A549 (cell line): ENCODE results near the gene CNOT9. TPM values are rescaled to one million over a fixed set of nuclear protein-coding genes. Genes with fewer than 3 reads are reported as not detected.

ENCODE experiments used
- ATAC-seq, 2 experiments: fragments of 200-7000 bp in 1 of 2; fragments of >200 bp in 1 of 2; cut with Nextera tagmentation in 1 of 2; cut with Tn5 transposase in 1 of 2; 3 replicates each; pipeline versions ENCODE4 v1.8.0 to v1.9.1; 2018 to 2020; ENCODE audit warnings: mild to moderate bottlenecking in 1 of 2, moderate library complexity in 1 of 2
- CTCF ChIA-PET: fragments of 300-600 bp; sonication (Branson Sonifier 250); formaldehyde crosslinking; extraction: SDS; loops from one replicate; lab custom pipeline; 2021; ENCODE audit warnings: antibody characterized with exemption, inconsistent platforms; lab: Yijun Ruan, JAX
- POLR2A ChIA-PET: fragments of 350-600 bp; formaldehyde crosslinking; extraction: SDS; loops from one replicate; lab custom pipeline; 2021; ENCODE audit warnings: antibody characterized with exemption, inconsistent platforms; lab: Yijun Ruan, JAX
- DNase-seq, 2 experiments: peaks; one replicate each; pipeline versions ENCODE4 v3.0.0 to v3.0.0-alpha.2; 2011 to 2016; ENCODE audit warnings: low read depth in 1 of 2, low spot score in 1 of 2
- FAIRE-seq: peaks from 2 replicates; lab custom pipeline; 2011; peaks lifted over from hg19 to GRCh38; lab: Jason Lieb, UNC
- H3K27ac ChIP-seq, 2 experiments: fragments of >200 bp; sonication (Bioruptor Twin); formaldehyde crosslinking; 3 replicates each; pipeline ENCODE4 v1.5.1; 2016 to 2017
- H3K4me1 ChIP-seq: fragments of >200 bp; sonication (Bioruptor Twin); formaldehyde crosslinking; 3 replicates; pipeline ENCODE4 v1.6.1; 2016
- H3K4me2 ChIP-seq: fragments of >200 bp; sonication (Bioruptor Twin); formaldehyde crosslinking; 3 replicates; pipeline ENCODE4 v1.6.1; 2016
- H3K4me3 ChIP-seq: fragments of >200 bp; sonication (Bioruptor Twin); formaldehyde crosslinking; 3 replicates; pipeline ENCODE4 v1.5.1; 2016
- H3K9me3 ChIP-seq: fragments of >200 bp; sonication (Bioruptor Twin); formaldehyde crosslinking; 3 replicates; pipeline ENCODE4 v1.6.1; 2016
- BHLHE40 ChIP-seq: IDR thresholded peaks from 2 replicates; pipeline ENCODE4 v1.6.1; 2012; ENCODE audit warnings: low read depth, low read length, inconsistent platforms
- CBX8 ChIP-seq: fragments of 200-600 bp; sonication (generic); IDR thresholded peaks from 2 replicates; pipeline ENCODE4 v1.6.1; 2016
- EP300 ChIP-seq, 2 experiments: fragments of >200 bp; sonication (Bioruptor Twin); formaldehyde crosslinking; IDR thresholded peaks; 2 replicates in 1 of 2; 3 replicates in 1 of 2; pipeline ENCODE4 v1.6.1; 2016 to 2017
- FOSL2 ChIP-seq, 2 experiments: fragments of 450-650 bp in 1 of 2; fragments of >200 bp in 1 of 2; sonication (Bioruptor Twin) in 1 of 2; formaldehyde crosslinking; IDR thresholded peaks; 2 replicates each; pipeline versions ENCODE4 v1.5.0 to v1.6.1; 2016 to 2020; ENCODE audit warnings: mild to moderate bottlenecking in 1 of 2, moderate library complexity in 1 of 2
- FOXS1 ChIP-seq: fragments of 250-450 bp; sonication (Bioruptor Pico); IDR thresholded peaks from 2 replicates; pipeline ENCODE4 v1.5.0; 2020; ENCODE audit warnings: mild to moderate bottlenecking, moderate library complexity
- GATA3 ChIP-seq: IDR thresholded peaks from 2 replicates; pipeline ENCODE4 v1.6.1; 2012; ENCODE audit warnings: borderline replicate concordance
- HEYL ChIP-seq: fragments of 250-450 bp; sonication (Bioruptor Pico); IDR thresholded peaks from 2 replicates; pipeline ENCODE4 v1.8.0; 2021; ENCODE audit warnings: mild to moderate bottlenecking, moderate library complexity
- HOXA7 ChIP-seq: fragments of 250-450 bp; sonication (Bioruptor Pico); IDR thresholded peaks from 2 replicates; pipeline ENCODE4 v1.5.0; 2020; ENCODE audit warnings: mild to moderate bottlenecking, moderate library complexity
- HOXB13 ChIP-seq: fragments of 250-450 bp; sonication (Bioruptor Pico); IDR thresholded peaks from 2 replicates; pipeline ENCODE4 v1.5.0; 2020; ENCODE audit warnings: low read depth, mild to moderate bottlenecking, moderate library complexity
- MAFK ChIP-seq: fragments of 450-650 bp; IDR thresholded peaks from 2 replicates; pipeline ENCODE4 v1.6.1; 2014; ENCODE audit not compliant: partially characterized antibody
- MAZ ChIP-seq: fragments of 150-350 bp; IDR thresholded peaks from 2 replicates; pipeline ENCODE4 v1.6.1; 2014; ENCODE audit warnings: antibody characterized with exemption, low read depth, low read length, borderline replicate concordance
- NFE2L2 ChIP-seq: fragments of 150-350 bp; conservative IDR thresholded peaks from 2 replicates; pipeline ENCODE4 v1.6.1; 2014; ENCODE audit warnings: low read length
- PHF8 ChIP-seq: fragments of 200-600 bp; sonication (generic); IDR thresholded peaks from 2 replicates; pipeline ENCODE4 v1.6.1; 2016; ENCODE audit warnings: low read depth, mild to moderate bottlenecking, antibody characterized with exemption, moderate library complexity, borderline replicate concordance
- POLR2AphosphoS2 ChIP-seq: conservative IDR thresholded peaks from 2 replicates; pipeline ENCODE4 v1.6.1; 2012; ENCODE audit warnings: low read length, improper control_type of control experiment, inconsistent platforms
- RAD21 ChIP-seq, 2 experiments: fragments of >200 bp in 1 of 2; sonication (Bioruptor Twin) in 1 of 2; formaldehyde crosslinking in 1 of 2; IDR thresholded peaks in 1 of 2; conservative IDR thresholded peaks in 1 of 2; 2 replicates in 1 of 2; 3 replicates in 1 of 2; pipeline ENCODE4 v1.6.1; 2012 to 2018; ENCODE audit warnings: inconsistent platforms in 1 of 2
- RNF2 ChIP-seq: fragments of 200-600 bp; sonication (generic); IDR thresholded peaks from 2 replicates; pipeline ENCODE4 v1.6.1; 2016; ENCODE audit warnings: low read depth, mild to moderate bottlenecking, antibody characterized with exemption, moderate library complexity, borderline replicate concordance
- ZFP36 ChIP-seq: fragments of 450-650 bp; IDR thresholded peaks from 2 replicates; pipeline ENCODE4 v1.6.1; 2014; ENCODE audit warnings: borderline replicate concordance; ENCODE audit not compliant: partially characterized antibody
- ZNF302 ChIP-seq: fragments of 250-450 bp; sonication (Bioruptor Pico); IDR thresholded peaks from 2 replicates; pipeline ENCODE4 v1.9.0; 2021; ENCODE audit warnings: inconsistent platforms, mild to moderate bottlenecking, moderate library complexity
- WGBS: methylation state at CpG from one replicate; pipeline ENCODE4 v1.1.6; 2017; ENCODE audit errors: missing lambda C conversion rate; 5-methylcytosine and 5-hydroxymethylcytosine counted together
- polyA plus RNA-seq, 4 experiments: library from polyadenylated mRNA; depleted of rRNA in 3 of 4; stranded (reverse); fragments of >200 nt; fragmentation: RNase III in 1 of 4; extraction: RNeasy Plus Mini Kit Qiagen cat#74134 plus additional on column Dnase treatment in 1 of 4; gene quantifications; 2 replicates in 3 of 4; 3 replicates in 1 of 4; pipeline ENCODE4 v1.2.3, GENCODE V29; 2011 to 2017
- TF ChIP-seq, protein P1 (sequence below): fragments of 450-650 bp; IDR thresholded peaks from 2 replicates; pipeline ENCODE4 v1.6.1; 2014; ENCODE audit warnings: antibody characterized with exemption
- TF ChIP-seq, protein P2 (sequence below): fragments of 200-600 bp; sonication (generic); IDR thresholded peaks from 2 replicates; pipeline ENCODE4 v1.6.1; 2016; ENCODE audit warnings: antibody characterized with exemption, mild to moderate bottlenecking, moderate library complexity
- TF ChIP-seq, protein P3 (sequence below): IDR thresholded peaks from 2 replicates; pipeline ENCODE4 v1.6.1; 2012
- TF ChIP-seq, protein P4 (sequence below): fragments of >200 bp; sonication (Bioruptor Twin); formaldehyde crosslinking; IDR thresholded peaks from 3 replicates; pipeline ENCODE4 v1.5.1; 2016

Gene CNOT9
- polyA plus RNA-seq, 2 of the 4 experiments (the other 2 are of a cell fraction): 42.7 to 87.4 TPM

DNA sequence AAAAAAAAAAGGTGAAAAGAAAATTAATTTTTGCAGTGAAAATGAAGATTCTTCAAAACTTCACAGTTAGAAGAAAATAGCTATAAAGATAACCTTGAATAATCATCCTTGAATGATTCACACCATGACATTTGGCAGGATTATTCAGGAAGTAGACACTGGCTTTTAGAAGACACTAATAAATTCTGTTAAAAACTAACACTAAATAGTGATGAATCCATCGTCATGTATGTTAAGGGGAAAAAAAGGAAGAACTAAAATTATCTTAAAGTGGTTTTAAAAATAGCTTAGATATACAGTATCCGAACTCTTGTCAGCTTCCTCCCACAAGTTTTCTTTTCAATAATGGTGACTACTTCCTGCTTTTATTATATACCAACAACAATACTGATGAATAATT lies 10.7 kb upstream of the CNOT9 start:
- Histone ChIP-seq H3K9me3 (no peaks in the 10 kb centered on the region), H3K4me1 (no peaks in the 10 kb centered on the region)
- POLR2A ChIA-PET: no interaction called here
- no peak for DNase-seq
- TF ChIP-seq RAD21 (conservative IDR thresholded peaks at IDR 0.05 in 1 of 2, IDR thresholded peaks at IDR 0.05 in 1 of 2): no peak
- no peak for TF ChIP-seq FOXS1 (CRISPR knock-in tag)
- no peak for TF ChIP-seq POLR2AphosphoS2
- TF ChIP-seq ZNF302 (CRISPR knock-in tag): no peak
- TF ChIP-seq, protein P1, sequence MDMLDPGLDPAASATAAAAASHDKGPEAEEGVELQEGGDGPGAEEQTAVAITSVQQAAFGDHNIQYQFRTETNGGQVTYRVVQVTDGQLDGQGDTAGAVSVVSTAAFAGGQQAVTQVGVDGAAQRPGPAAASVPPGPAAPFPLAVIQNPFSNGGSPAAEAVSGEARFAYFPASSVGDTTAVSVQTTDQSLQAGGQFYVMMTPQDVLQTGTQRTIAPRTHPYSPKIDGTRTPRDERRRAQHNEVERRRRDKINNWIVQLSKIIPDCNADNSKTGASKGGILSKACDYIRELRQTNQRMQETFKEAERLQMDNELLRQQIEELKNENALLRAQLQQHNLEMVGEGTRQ: no peak
- TF ChIP-seq, all 56 proteins: peak for 0
- no peak for ATAC-seq
- WGBS: 85% methylated on average over 2 of the region's 2 CpGs
- FAIRE-seq: no peak
- no peak overlapping the region for H3K4me3 ChIP-seq
- CTCF ChIA-PET: interaction anchor here (0.6 to 1.2 kb wide), 2 partner anchors 18 to 44 kb away, joined by 3 to 4 read pairs; no protein-coding TSS in a partner anchor
- no peak overlapping the region for H3K27ac ChIP-seq
- no peak overlapping the region for H3K4me2 ChIP-seq

DNA sequence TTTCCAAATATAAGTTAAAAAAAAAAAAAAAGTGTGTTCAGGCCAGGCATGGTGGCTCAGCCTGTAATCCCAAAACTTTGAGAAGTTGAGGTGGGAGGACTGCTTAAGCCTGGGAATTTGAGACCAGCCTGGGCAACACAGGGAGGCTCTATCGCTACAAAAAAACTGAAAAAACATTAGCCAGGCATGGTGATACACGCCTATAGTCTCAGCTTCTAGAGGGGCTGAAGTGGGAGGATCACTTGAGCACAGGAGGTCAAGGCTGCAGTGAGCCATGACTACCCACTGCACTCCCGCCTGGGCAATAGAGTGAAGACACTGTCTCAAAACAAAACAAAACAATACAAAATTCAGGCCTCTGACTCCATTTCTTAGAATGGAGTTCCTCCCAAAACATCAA lies 9.7 kb upstream of the CNOT9 start:
- CTCF ChIA-PET: no interaction called here
- no peak overlapping the region for H3K27ac ChIP-seq
- no peak overlapping the region for H3K4me3 ChIP-seq
- H3K4me2 ChIP-seq: no peak overlapping the region
- no peak for FAIRE-seq
- no peak for DNase-seq
- TF ChIP-seq FOSL2 (IDR thresholded peaks at IDR 0.05) (no peak), FOSL2 (CRISPR knock-in tag; IDR thresholded peaks at IDR 0.05) (no peak), GATA3 (no peak), MAFK (no peak)
- 94% methylated on average over 3 of the region's 3 CpGs for WGBS
- POLR2A ChIA-PET: interaction anchor here (0.6 kb wide), 1 partner anchor 14 kb away, joined by 4 read pairs; no protein-coding TSS in a partner anchor
- no peaks in the 10 kb centered on the region for H3K9me3 ChIP-seq
- no peak for ATAC-seq
- H3K4me1 ChIP-seq: no peaks in the 10 kb centered on the region

DNA sequence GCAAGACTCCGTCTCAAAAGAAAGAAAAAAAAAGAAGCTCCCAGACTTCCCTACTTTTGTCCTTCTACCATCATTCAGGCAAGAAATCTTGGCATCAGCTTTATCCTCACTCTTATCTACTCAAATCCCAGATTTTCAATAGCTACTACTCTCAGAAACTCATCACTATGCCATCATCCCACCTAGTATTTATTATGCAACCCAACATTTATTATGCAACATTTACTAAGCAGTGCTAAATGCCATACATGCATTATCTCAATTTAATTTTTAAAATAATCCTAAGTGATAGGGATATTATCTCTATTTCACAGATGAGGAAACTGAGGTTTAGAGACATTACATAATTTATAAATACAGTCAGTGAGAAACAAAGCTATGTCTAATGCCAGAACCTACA lies 4.6 kb upstream of the CNOT9 start:
- no peak for ATAC-seq
- Histone ChIP-seq H3K4me2 (no peak overlapping the region), H3K27ac (no peak overlapping the region), H3K9me3 (no peaks in the 10 kb centered on the region), H3K4me1 (peaks cover 10% of the 10 kb centered on the region), H3K4me3 (no peak overlapping the region)
- CTCF ChIA-PET: interaction anchor here (0.8 to 1.2 kb wide), 4 partner anchors 14 to 85 kb away, joined by 3 to 6 read pairs (median 4); no protein-coding TSS in a partner anchor
- no peak for DNase-seq
- TF ChIP-seq EP300 (IDR thresholded peaks at IDR 0.05) (no peak), CBX8 (no peak), NFE2L2 (no peak), ZNF302 (CRISPR knock-in tag) (no peak), MAZ (no peak), GATA3 (no peak), ZFP36 (no peak), PHF8 (no peak), HEYL (CRISPR knock-in tag) (no peak), POLR2AphosphoS2 (no peak), BHLHE40 (no peak), HOXB13 (CRISPR knock-in tag) (no peak), MAFK (no peak), RNF2 (no peak), HOXA7 (CRISPR knock-in tag) (no peak)
- TF ChIP-seq, protein P2, sequence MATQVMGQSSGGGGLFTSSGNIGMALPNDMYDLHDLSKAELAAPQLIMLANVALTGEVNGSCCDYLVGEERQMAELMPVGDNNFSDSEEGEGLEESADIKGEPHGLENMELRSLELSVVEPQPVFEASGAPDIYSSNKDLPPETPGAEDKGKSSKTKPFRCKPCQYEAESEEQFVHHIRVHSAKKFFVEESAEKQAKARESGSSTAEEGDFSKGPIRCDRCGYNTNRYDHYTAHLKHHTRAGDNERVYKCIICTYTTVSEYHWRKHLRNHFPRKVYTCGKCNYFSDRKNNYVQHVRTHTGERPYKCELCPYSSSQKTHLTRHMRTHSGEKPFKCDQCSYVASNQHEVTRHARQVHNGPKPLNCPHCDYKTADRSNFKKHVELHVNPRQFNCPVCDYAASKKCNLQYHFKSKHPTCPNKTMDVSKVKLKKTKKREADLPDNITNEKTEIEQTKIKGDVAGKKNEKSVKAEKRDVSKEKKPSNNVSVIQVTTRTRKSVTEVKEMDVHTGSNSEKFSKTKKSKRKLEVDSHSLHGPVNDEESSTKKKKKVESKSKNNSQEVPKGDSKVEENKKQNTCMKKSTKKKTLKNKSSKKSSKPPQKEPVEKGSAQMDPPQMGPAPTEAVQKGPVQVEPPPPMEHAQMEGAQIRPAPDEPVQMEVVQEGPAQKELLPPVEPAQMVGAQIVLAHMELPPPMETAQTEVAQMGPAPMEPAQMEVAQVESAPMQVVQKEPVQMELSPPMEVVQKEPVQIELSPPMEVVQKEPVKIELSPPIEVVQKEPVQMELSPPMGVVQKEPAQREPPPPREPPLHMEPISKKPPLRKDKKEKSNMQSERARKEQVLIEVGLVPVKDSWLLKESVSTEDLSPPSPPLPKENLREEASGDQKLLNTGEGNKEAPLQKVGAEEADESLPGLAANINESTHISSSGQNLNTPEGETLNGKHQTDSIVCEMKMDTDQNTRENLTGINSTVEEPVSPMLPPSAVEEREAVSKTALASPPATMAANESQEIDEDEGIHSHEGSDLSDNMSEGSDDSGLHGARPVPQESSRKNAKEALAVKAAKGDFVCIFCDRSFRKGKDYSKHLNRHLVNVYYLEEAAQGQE: no peak
- TF ChIP-seq, protein P3, sequence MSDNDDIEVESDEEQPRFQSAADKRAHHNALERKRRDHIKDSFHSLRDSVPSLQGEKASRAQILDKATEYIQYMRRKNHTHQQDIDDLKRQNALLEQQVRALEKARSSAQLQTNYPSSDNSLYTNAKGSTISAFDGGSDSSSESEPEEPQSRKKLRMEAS: no peak
- TF ChIP-seq, protein P4, sequence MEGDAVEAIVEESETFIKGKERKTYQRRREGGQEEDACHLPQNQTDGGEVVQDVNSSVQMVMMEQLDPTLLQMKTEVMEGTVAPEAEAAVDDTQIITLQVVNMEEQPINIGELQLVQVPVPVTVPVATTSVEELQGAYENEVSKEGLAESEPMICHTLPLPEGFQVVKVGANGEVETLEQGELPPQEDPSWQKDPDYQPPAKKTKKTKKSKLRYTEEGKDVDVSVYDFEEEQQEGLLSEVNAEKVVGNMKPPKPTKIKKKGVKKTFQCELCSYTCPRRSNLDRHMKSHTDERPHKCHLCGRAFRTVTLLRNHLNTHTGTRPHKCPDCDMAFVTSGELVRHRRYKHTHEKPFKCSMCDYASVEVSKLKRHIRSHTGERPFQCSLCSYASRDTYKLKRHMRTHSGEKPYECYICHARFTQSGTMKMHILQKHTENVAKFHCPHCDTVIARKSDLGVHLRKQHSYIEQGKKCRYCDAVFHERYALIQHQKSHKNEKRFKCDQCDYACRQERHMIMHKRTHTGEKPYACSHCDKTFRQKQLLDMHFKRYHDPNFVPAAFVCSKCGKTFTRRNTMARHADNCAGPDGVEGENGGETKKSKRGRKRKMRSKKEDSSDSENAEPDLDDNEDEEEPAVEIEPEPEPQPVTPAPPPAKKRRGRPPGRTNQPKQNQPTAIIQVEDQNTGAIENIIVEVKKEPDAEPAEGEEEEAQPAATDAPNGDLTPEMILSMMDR: no peak
- no peak for FAIRE-seq
- WGBS: 92% methylated on average over 1 of the region's 1 CpG
- POLR2A ChIA-PET: no interaction called here
